Activated T-helper 1 cell treated with anti-CD3 and anti-CD28 coated beads, Interleukin-12 subunit alpha, Interleukin-12 subunit beta, Interleukin-2, Interleukin-4 antibody, amounts not matched to agents 30 ng/mL and 10 ng/mL and 1 ng/mL, durations not matched to agents 14 hours and 24 hours and 36 hours (primary cell): ENCODE results near the gene NADSYN1. TPM values are rescaled to one million over a fixed set of nuclear protein-coding genes. Genes with fewer than 3 reads are reported as not detected.

Source experiments
- DNase-seq: peaks from one replicate; pipeline ENCODE4 v3.0.0; 2021; ENCODE audit warnings: low spot score
- H3K27ac Mint-ChIP-seq: one replicate; pipeline ENCODE4 v1.8.0; 2021; ENCODE audit warnings: mild to moderate bottlenecking, mixed read lengths
- H3K27me3 Mint-ChIP-seq: one replicate; pipeline ENCODE4 v1.8.0; 2022; ENCODE audit warnings: mild to moderate bottlenecking, moderate library complexity, mixed read lengths; ENCODE audit not compliant: insufficient read depth
- H3K36me3 Mint-ChIP-seq: one replicate; pipeline ENCODE4 v1.8.0; 2021; ENCODE audit warnings: low read depth, mixed read lengths
- H3K4me1 Mint-ChIP-seq: one replicate; pipeline ENCODE4 v1.8.0; 2021; ENCODE audit warnings: low read depth, mixed read lengths
- H3K4me3 Mint-ChIP-seq: one replicate; pipeline ENCODE4 v1.8.0; 2021; ENCODE audit warnings: mild to moderate bottlenecking, moderate library complexity, mixed read lengths
- H3K9me3 Mint-ChIP-seq: one replicate; pipeline ENCODE4 v1.8.0; 2021; ENCODE audit warnings: mixed read lengths
- intact Hi-C: fragments of 100-400 bp; cut with micrococcal nuclease; formaldehyde crosslinking; loops from one replicate; pipeline ENCODE4 v1.15.1; 2024
- total RNA-seq: library from RNA; stranded (reverse); gene quantifications from 2 replicates; pipeline ENCODE4 v1.2.3, GENCODE V29; 2022

NADSYN1 gene
- total RNA-seq, 1 donor from 2014 or later, result 96.3 TPM

GRCh38 chr11:71472941-71473792, 20.2 kb downstream of the NADSYN1 start:
- Mint-ChIP-seq H3K4me3 (no peak overlapping the region), H3K27ac (no peak overlapping the region), H3K4me1 (no peaks in the 10 kb centered on the region), H3K9me3 (no peaks in the 10 kb centered on the region), H3K27me3 (no peaks in the 10 kb centered on the region), H3K36me3 (peaks cover 22% of the 10 kb centered on the region)
- no peak for DNase-seq
- intact Hi-C loops, result no loop called here

GRCh38 chr11:71473793-71474080, 20.7 kb downstream of the NADSYN1 start:
- no peak for DNase-seq
- Mint-ChIP-seq H3K4me3 (no peak overlapping the region), H3K36me3 (peaks cover 21% of the 10 kb centered on the region), H3K9me3 (no peaks in the 10 kb centered on the region), H3K4me1 (no peaks in the 10 kb centered on the region), H3K27me3 (no peaks in the 10 kb centered on the region), H3K27ac (no peak overlapping the region)
- intact Hi-C loops, result no loop called here

DNA sequence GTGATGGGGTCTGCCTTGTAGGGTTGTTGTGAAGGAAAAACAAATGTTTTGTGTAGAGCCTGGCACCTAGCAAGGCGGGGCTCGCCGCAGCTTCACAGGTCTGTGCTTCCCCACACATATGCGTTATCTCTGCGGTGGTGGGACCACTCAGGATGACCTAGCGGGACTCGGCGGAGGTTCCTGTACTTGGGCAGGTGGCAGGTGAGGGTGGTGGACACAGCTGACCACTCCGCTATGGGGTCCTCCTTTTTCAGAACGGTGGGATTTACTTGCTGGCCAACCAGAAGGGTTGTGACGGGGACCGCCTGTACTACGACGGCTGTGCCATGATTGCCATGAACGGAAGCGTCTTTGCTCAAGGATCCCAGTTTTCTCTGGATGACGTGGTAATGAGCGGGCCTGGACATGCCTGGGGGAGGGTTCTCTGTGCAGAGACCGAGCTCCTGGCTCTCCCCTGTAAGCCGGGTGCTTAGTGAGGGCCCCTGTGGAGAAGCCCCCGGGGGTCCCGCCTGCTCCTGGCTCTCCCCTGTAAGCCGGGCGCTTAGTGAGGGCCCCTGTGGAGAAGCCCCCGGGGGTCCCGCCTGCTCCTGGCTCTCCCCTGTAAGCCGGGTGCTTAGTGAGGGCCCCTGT, 21.3 kb downstream of the NADSYN1 start:
- Mint-ChIP-seq H3K9me3 (no peaks in the 10 kb centered on the region), H3K36me3 (peaks cover 21% of the 10 kb centered on the region), H3K4me3 (no peak overlapping the region), H3K27me3 (no peaks in the 10 kb centered on the region), H3K4me1 (no peaks in the 10 kb centered on the region), H3K27ac (no peak overlapping the region)
- intact Hi-C loops, result no loop called here
- no peak for DNase-seq

DNA sequence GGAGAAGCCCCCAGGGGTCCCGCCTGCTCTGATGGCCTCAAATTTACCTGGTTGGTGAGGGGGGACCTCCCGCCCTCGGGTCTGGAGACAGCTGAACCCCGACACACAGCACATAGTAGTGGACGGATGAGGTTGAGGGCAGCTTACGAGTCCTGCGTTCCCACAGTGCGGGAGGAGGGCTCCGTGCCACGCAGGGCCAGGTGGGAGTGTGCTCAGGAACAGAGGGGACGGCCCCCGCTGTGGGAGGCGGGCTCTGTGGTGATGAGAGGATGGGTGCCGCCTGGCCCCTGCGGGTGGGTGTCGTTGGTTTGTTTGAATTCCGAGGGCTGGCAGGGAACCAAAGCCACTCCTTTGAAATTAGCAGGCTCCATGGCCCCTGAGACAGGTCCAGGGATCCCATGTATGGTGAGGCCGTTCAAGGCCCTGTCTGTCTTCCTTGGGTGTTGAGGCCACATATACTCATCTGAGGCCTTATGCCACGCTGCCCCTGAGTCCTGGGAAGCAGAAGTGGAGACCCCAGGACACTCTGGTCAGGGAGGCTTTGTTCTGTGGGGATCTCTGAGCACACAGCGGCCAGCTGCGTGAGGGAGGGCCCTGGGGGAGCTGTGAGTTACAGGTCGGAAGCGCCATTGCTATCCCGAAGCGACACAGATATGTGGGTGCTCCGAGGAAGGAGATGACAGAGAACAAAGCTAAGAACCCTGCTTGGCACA, 21.9 kb downstream of the NADSYN1 start:
- H3K36me3 Mint-ChIP-seq, result peaks cover 26% of the 10 kb centered on the region
- H3K9me3 Mint-ChIP-seq, result no peaks in the 10 kb centered on the region
- H3K27ac Mint-ChIP-seq, result no peak overlapping the region
- intact Hi-C loops, result no loop called here
- H3K4me3 Mint-ChIP-seq, result no peak overlapping the region
- no peak for DNase-seq
- no peaks in the 10 kb centered on the region for H3K27me3 Mint-ChIP-seq
- no peaks in the 10 kb centered on the region for H3K4me1 Mint-ChIP-seq

GRCh38 chr11:71476031-71476430, 23.0 kb downstream of the NADSYN1 start:
- H3K9me3 Mint-ChIP-seq, result no peaks in the 10 kb centered on the region
- no peak for DNase-seq
- H3K27me3 Mint-ChIP-seq, result no peaks in the 10 kb centered on the region
- peaks cover 28% of the 10 kb centered on the region for H3K36me3 Mint-ChIP-seq
- no peak overlapping the region for H3K4me3 Mint-ChIP-seq
- intact Hi-C loops, result no loop called here
- no peaks in the 10 kb centered on the region for H3K4me1 Mint-ChIP-seq
- no peak overlapping the region for H3K27ac Mint-ChIP-seq

DNA sequence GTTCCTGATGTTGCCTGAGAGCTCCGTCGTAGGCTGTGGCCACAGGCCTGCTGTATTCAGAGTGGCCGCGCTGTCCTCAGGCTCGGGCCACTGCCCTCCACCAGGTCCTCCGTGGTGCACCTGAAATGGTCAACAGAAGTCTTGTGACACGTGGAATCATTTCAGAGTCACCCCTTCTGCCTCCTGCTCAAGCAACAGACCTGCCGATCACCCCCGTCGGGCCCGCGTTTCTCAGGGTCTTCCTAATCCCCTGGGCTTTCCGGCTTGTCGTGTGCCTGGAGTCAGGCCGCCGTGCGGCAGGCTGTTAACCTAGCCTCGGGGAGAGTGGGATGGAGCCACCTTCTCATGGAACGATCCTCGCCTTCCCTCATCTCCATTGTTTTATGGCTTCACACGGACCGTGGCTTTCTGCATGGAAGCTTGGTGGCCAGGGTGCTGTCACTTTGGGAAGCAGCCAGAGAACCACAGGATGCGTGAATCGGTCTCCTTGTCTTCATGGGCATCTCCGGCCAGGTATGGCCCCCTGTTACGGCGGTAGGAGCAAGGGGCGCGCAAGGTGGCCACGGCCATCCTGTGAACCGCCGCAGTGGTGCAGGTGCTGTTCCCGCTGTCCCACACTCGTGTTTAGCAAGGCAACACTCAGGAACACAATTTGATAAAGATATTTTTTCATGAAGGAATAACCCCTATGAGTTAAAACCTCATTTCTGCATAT, 24.1 kb downstream of the NADSYN1 start:
- DNase-seq, result no peak

GRCh38 chr11:71477641-71478527, 24.9 kb downstream of the NADSYN1 start:
- no peak overlapping the region for H3K27ac Mint-ChIP-seq
- H3K36me3 Mint-ChIP-seq, result peaks cover 38% of the 10 kb centered on the region
- intact Hi-C loops, result no loop called here
- DNase-seq, result no peak
- no peak overlapping the region for H3K4me3 Mint-ChIP-seq
- H3K4me1 Mint-ChIP-seq, result no peaks in the 10 kb centered on the region
- H3K27me3 Mint-ChIP-seq, result no peaks in the 10 kb centered on the region
- H3K9me3 Mint-ChIP-seq, result no peaks in the 10 kb centered on the region

More for the DNA sequence above, 24.1 kb downstream of the NADSYN1 start:
- H3K36me3 Mint-ChIP-seq, result peaks cover 37% of the 10 kb centered on the region
- no peak overlapping the region for H3K4me3 Mint-ChIP-seq
- no peaks in the 10 kb centered on the region for H3K27me3 Mint-ChIP-seq
- no peak overlapping the region for H3K27ac Mint-ChIP-seq
- no peaks in the 10 kb centered on the region for H3K4me1 Mint-ChIP-seq
- H3K9me3 Mint-ChIP-seq, result no peaks in the 10 kb centered on the region
- intact Hi-C loops, result no loop called here

DNA sequence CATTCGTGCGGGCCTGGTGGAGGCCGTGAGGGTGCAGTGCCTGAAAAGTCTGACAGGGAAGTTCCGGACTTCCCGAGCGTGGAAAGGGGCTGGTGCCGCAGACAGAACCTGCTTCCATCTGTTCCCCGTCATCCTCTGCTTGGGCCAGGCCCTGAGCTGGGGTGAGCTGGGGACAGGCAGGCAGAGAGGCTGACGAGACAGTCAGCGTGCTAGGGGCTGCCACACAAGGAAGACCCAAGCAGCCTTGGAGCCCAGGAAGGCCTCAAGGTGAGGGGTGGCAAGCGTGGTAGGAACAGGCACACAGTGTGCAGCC, 25.5 kb downstream of the NADSYN1 start:
- Mint-ChIP-seq H3K9me3 (no peaks in the 10 kb centered on the region), H3K27me3 (no peaks in the 10 kb centered on the region), H3K27ac (no peak overlapping the region), H3K36me3 (peaks cover 43% of the 10 kb centered on the region), H3K4me1 (no peaks in the 10 kb centered on the region), H3K4me3 (no peak overlapping the region)
- intact Hi-C loops, result no loop called here
- no peak for DNase-seq

- Mint-ChIP-seq H3K9me3 (no peaks in the 10 kb centered on the region), H3K27ac (no peak overlapping the region), H3K36me3 (peaks cover 55% of the 10 kb centered on the region), H3K4me1 (no peaks in the 10 kb centered on the region), H3K27me3 (no peaks in the 10 kb centered on the region), H3K4me3 (no peak overlapping the region)
- intact Hi-C loops, result no loop called here
- no peak for DNase-seq
Measured at GRCh38 chr11:71481101-71481960, 28.3 kb downstream of the NADSYN1 start.

- H3K27me3 Mint-ChIP-seq, result no peaks in the 10 kb centered on the region
- DNase-seq, result no peak
- H3K4me1 Mint-ChIP-seq, result peaks cover 3% of the 10 kb centered on the region
- intact Hi-C loops, result no loop called here
- H3K36me3 Mint-ChIP-seq, result peaks cover 60% of the 10 kb centered on the region
- no peak overlapping the region for H3K27ac Mint-ChIP-seq
- no peaks in the 10 kb centered on the region for H3K9me3 Mint-ChIP-seq
- no peak overlapping the region for H3K4me3 Mint-ChIP-seq
Measured at GRCh38 chr11:71482216-71482615, 29.2 kb downstream of the NADSYN1 start.

- no peak for DNase-seq
- intact Hi-C loops, result no loop called here
- peaks cover 7% of the 10 kb centered on the region for H3K4me1 Mint-ChIP-seq
- H3K27me3 Mint-ChIP-seq, result no peaks in the 10 kb centered on the region
- H3K27ac Mint-ChIP-seq, result no peak overlapping the region
- H3K4me3 Mint-ChIP-seq, result no peak overlapping the region
- H3K36me3 Mint-ChIP-seq, result peaks cover 58% of the 10 kb centered on the region
- no peaks in the 10 kb centered on the region for H3K9me3 Mint-ChIP-seq
Measured at GRCh38 chr11:71482746-71483364, 29.9 kb downstream of the NADSYN1 start.
